Measurements from ENCODE around the gene SLC25A28. TPM values are rescaled to one million over a fixed set of nuclear protein-coding genes. Genes with fewer than 3 reads are reported as not detected.
"Not testable (repeated sequence)": the region's sequence is repeated elsewhere in the genome, so short reads cannot be mapped to it uniquely, and the experiment has no call there.

The SLC25A28 gene
- polyA plus RNA-seq, 3 donors: 34.1 to 74.2 (median 68.6) TPM

DNA sequence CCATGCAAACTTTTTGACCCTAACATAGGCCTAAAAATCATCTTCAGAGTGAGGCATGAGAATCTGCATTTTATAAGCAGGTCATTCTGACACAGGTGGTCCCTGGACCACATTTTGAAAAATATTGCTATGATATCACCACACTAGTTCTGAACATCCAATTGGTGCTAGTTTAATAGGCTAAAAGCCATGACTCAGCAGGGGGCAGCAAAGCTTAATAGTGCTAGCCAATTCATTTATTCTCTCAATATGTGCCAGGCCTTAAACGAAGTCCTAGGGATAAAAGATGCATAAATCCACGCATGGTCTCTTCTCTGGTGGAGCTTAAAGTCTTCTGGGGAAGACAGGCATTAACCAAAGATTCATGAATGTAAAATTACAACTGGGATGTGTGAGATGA lies 10.2 kb upstream of the SLC25A28 start:
- no peak overlapping the region for H3K27ac ChIP-seq (ENCODE audit: low read depth, low read length)
- WGBS, 3 donors: 17 to 28% (median 22%) methylated on average over 2 of the region's 2 CpGs

DNA sequence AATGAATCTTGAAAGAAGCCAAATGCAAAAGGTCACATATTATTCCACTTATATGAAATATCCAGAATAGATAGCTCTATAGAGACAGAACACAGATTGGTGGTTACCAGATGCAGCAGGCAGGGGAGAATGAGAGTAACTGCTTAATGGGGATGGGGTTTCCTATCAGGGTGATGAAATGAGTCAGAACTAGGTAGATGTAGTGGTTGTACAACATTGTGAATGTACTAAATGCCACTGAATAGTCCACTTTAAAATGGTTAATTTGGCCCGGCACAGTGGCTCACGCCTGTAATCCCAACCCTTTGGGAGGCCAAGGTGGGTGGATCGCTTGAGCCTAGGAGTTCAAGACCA lies 9.4 kb upstream of the SLC25A28 start:
- no peak overlapping the region for H3K27ac ChIP-seq (ENCODE audit: low read depth, low read length)
- WGBS, 3 donors: 58 to 89% (median 61%) methylated on average over 3 of the region's 3 CpGs

DNA sequence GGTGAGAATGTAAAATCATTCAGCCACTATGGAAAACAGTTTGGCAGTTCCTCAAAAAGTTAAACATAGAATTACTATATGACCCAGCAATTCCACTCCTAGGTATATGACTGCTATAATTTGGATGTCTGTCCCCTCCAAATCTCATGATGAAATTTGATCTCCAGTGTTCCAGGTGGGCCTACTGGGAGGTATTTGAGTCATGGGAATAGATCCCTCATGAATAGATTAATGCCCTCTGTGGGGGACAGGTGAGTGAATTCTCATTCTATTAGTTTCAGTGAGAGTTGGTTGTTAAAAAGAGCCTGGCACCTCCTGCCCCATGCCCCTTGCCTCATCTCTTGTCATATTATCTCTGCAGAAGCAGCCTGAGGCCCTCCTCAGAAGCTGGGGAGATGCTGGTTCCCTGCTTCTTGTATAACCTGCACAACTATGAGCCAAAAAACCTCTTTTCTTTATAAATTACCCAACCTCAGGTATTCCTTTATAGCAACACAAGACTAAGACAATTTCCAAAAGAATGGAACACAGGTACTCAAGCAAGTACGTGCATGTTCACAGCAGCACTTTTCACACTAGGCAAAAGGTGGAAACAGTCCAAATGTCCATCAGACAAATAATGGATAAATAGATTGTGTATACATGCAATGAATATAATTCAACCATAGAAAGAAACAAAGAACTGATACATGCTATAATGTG lies 8.8 kb upstream of the SLC25A28 start:
- WGBS, 3 donors: 68 to 90% (median 85%) methylated on average over 1 of the region's 1 CpG
- no peak overlapping the region for H3K27ac ChIP-seq (ENCODE audit: low read depth, low read length)

DNA sequence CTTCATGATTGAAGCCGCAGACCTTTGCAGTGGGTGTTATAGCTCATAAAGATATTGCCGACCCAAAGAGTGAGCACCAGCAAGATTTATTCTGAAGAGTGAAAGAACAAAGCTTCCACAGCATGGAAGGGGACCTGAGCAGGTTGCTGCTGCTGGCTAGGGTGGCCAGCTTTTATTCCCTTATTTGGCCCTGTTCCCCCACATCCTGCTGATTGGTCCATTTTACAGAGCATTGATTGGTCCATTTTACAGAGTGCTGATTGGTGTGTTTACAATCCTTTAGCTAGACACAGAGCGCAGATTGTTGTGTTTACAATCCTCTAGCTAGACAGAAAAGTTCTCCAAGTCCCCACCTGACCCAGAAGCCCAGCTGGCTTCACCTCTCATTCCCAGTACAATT lies 4.9 kb upstream of the SLC25A28 start:
- not testable (repeated sequence) for H3K27ac ChIP-seq (ENCODE audit: low read depth, low read length)
- 63 to 82% (median 63%) methylated on average over 3 of the region's 3 CpGs for WGBS, 3 donors

- H3K27ac ChIP-seq (ENCODE audit: low read depth, low read length): no peak overlapping the region
Observed at GRCh38 chr10:99623919-99624318, 3.7 kb upstream of the SLC25A28 start.

DNA sequence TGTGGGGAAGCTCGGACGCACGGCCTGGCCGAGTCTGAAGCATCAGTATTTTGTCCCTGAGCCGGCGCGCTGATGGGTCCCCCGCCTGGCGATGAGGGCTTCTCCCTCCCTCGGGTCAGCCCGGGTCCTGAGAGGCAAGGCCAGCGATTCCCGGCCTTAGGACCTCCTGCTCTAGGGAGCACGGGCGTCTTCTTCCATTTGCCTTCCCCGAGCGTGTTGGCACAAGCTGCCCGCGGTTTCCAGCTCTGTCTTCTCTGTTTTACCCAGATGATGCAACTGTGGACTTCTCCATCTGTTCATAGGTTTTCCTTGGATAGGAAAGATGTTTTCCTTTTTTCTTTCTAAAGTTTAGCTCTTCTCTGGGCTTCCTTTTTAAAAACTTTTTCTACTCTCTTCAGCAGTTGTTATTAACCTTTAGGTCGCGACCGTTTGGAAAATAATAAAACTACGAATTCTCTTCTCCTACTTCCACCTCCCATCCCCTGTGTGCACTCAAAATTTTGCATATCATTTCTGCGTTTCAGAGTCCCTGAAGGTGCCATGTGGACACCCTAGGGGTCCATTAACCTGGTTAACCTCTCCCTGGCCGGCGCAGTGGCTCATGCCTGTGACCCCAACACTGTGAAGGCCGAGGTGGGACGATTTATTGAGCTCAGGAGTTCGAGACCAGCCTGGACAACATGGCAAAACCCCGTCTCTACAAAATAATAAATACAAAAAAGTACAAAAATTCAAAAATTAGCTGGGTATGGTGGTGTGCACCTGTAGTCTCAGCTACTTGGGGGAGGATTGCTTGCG lies 1.4 kb upstream of the SLC25A28 start:
- 13 to 16% (median 15%) methylated on average over 31 of the region's 31 CpGs for WGBS, 3 donors
- peak overlapping the region; percentile 84 for H3K27ac ChIP-seq (ENCODE audit: low read depth, low read length)

DNA sequence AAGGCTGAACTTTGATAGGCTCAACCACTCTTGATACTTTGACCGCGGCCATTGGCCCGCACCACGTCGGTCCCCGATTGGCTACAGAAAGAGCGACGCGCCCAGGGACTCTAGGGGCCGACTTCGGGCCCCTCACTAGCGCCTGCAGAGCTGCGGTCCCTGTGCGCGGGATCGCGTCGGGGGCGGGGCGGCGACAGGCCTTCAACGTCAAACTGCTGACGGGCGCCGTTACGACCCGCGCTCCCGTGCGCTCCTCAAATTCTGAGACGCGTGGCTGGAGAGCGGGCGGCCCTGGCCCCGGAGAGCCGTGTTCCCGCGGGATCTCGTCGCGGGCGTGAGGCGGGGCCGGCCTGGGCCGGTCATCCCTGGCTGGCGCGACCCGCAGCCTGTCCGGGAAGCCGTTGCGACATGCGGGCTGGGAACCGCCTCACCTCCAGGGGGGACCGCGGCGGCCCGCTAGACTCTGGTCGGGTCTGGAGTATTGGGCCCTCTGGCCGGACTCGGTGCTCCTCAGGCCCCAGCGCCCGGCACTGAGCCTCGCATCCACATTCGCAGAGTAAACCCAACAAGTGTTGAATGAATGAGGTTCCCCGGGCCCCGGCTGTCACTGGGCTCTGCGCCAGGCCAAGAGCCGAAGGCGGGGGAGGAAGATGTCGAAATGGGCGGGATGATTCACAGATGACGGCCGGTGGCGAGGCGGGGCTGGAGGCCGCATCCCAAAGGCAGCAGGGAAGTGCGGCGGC lies 643 bp upstream of the SLC25A28 start:
- H3K27ac ChIP-seq (ENCODE audit: low read depth, low read length): peak overlapping the region; percentile 84
- WGBS, 3 donors: 0 to 1% (median 0%) methylated on average over 77 to 78 of the region's 78 CpGs

GRCh38 chr10:99619090-99619800 lies 994 bp downstream of the SLC25A28 start:
- peak overlapping the region; percentile 3 for H3K27ac ChIP-seq (ENCODE audit: low read depth, low read length)

DNA sequence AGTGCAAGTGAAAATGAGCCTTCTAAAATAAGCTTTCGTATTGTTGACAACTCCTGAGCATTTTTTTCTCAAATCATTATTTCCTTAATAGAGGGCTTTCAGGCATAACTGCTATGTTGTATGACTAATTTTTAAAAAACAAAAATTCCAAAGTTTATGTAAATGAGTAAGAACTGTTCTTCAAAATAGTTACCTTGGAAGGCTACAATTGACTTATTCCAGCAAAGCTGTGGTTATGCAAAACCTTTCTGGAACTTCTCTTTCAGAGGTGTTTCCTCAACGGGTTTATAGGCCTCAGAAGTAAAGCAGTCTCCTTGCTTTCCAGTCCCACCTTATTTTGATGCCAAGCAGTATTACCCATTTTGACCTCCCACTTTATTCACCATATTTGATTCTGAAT lies 2.5 kb downstream of the SLC25A28 start:
- no peak overlapping the region for H3K27ac ChIP-seq (ENCODE audit: low read depth, low read length)
- WGBS, 3 donors: 52 to 56% (median 55%) methylated on average over 2 of the region's 2 CpGs

More at GRCh38 chr10:99619090-99619800, 994 bp downstream of the SLC25A28 start:
- 1% methylated on average over 9 of the region's 9 CpGs for WGBS, 3 donors

DNA sequence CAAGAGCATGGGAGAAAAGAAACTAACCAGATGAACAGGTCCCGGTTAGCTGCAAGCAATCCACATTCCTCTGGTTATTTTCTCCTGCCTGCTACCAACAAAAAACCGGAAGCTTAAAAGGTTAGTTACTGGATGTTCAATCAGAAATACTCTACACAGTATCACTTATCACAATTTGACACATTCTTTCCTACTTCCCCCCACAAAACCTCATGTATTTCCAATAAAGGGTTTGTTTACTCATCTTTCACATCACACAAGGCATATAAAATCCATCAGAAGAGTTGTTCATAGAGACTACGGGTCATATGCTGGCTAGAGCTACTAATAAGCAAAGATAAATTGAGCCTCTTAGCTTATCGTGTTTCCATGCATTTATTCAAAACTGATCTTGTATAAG lies 4.8 kb downstream of the SLC25A28 start:
- no peak overlapping the region for H3K27ac ChIP-seq (ENCODE audit: low read depth, low read length)
- WGBS, 3 donors: 51 to 64% (median 56%) methylated on average over 4 of the region's 4 CpGs

DNA sequence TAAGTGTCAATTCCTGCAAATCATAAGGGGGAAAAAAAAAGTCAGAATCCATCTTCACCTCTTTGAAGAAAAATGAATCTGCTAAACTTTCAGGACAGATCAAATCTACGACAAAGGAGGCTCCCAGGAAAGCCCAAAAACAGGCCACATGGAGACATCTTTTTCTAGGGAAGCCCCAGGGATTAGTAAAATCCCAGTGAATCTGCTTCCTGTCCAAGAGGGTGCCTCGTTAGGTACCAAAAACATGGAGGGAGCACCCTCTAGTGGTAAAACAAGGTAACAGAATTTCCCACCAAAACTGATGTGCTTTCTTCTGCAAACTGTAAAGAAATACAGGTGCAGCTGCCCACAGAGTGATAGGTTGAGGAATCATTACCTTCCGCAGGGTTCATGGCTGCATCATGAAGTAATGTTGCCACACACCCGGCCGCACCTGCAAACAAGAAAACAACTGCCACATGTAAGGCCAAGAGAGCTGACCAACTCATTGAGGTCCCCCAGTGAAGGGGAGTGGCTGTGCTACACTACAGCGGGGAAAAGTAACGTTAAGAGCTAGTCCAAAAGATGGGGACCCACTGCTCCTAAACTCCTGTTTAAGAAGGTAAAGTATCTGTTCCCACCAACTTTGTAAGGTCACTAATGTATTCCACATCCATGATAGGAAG lies 7.9 kb downstream of the SLC25A28 start:
- 24 to 27% (median 26%) methylated on average over 7 of the region's 7 CpGs for WGBS, 3 donors
- H3K27ac ChIP-seq (ENCODE audit: low read depth, low read length): no peak overlapping the region

- 37 to 85% (median 50%) methylated on average over 4 of the region's 4 CpGs for WGBS, 3 donors
- no peak overlapping the region for H3K27ac ChIP-seq (ENCODE audit: low read depth, low read length)
Observed at GRCh38 chr10:99611326-99611725, 8.9 kb downstream of the SLC25A28 start.

DNA sequence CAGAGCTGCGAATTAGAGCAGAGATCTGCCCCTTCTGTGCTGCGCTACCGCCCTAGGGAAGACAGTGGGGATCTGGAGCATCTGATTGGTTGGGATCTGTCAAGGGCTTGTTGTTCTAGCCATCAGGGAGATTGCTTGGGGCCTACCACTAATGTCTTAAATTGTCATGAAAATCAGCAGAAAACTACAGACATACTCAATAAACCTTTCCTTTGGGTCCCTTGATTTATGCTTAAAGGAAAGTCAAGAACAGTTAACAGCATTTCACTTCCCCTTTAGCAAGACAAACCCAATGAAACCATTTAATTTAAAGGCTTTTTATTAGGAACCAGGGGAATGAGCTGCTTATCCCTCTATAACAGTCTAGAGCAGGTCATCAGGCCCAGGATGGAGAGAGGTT lies 10.0 kb downstream of the SLC25A28 start:
- no peak overlapping the region for H3K27ac ChIP-seq (ENCODE audit: low read depth, low read length)
- 82 to 97% (median 85%) methylated on average over 3 of the region's 3 CpGs for WGBS, 3 donors

DNA sequence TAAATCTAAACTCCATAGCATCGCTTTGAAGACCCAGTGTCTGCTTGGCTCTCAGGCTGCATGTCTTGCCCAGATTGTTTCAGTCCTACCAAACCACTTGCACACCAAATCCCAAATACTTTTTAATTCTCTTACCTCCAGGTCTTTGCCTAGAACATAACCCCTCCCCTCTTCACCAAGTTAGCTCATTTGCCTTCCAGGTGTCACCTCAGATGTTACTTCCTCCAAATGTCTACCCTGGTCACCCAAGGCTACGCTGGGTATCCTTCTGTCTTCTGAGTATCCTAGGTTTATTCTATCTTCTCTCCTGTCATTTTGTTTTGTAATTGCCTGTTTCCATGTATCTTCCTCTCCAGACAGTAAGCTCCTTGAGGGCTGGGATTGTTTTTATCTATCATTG lies 11.1 kb downstream of the SLC25A28 start:
- WGBS, 3 donors: 95 to 99% (median 97%) methylated on average over 2 of the region's 2 CpGs
- H3K27ac ChIP-seq (ENCODE audit: low read depth, low read length): no peak overlapping the region

GRCh38 chr10:99605351-99605750 lies 14.9 kb downstream of the SLC25A28 start:
- H3K27ac ChIP-seq (ENCODE audit: low read depth, low read length): no peak overlapping the region
- whole genome bisulfite sequencing, 3 donors: 32 to 83% (median 60%) methylated on average over 2 of the region's 2 CpGs

- WGBS, 3 donors: 67 to 100% (median 96%) methylated on average over 1 of the region's 1 CpG
- no peak overlapping the region for H3K27ac ChIP-seq (ENCODE audit: low read depth, low read length)
Observed at GRCh38 chr10:99604862-99605261, 15.4 kb downstream of the SLC25A28 start.

DNA sequence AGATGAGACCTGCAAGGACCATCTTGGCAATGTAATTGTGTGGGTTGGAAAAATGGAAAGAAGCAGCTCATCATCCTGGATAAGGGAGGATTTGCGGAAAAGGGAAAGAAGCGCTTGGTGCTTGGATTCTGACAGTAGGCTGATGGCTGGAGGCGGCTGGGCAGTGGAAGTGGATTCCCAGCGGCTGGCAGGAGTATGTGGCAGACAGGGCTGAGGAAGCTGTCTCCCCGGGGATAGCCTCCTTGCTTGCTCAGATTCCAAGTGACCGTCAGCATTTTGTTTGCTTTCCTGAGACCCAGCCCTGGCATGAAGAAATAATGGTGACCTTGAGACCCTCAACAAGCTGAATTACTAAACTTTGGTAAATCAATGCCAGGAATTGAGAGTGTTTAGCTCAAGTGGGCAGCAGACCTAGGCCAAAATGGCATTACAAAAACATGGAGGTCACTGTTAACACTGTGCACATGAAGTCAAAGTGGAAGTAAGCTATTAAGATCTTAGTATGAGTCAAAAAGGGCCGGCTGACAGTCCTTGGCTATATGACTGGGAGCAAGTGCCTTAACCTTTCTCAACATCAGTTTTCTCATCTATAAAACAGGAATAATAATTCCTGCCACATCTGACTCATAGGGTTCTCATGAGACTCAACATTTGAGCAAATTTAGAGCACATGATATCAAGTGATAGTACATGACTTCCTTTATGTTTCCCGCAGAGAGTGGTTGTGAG lies 21.3 kb downstream of the SLC25A28 start:
- no peak overlapping the region for H3K27ac ChIP-seq (ENCODE audit: low read depth, low read length)
- WGBS, 3 donors: 60 to 77% (median 67%) methylated on average over 8 of the region's 8 CpGs

DNA sequence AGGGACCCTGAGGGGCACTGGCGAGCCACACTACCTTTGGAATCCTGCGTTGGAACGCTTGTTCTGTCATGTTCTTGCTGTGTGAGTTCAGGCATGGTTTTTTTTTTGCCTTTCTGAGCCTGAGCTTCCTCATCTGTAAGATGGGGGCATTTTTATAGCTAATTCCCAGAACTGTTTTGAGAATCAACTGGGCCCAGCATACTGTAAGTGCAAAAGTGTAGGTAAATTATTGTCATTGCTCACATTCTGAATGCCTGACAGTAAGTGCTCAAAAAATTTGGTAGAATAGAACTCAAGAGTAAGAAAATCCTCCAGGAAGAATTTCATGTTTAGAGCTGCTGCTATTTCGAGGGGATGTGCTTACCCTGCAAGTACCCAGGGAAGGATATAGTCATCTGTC lies 22.2 kb downstream of the SLC25A28 start:
- 56 to 91% (median 83%) methylated on average over 4 of the region's 4 CpGs for WGBS, 3 donors
- H3K27ac ChIP-seq (ENCODE audit: low read depth, low read length): no peak overlapping the region

All from adipose tissue (tissue), 3 donors.